K562 treated with DMSO at 1 percent for 4 hours (cell line): ENCODE data around the gene FAAP100. TPM values are rescaled to one million over a fixed set of nuclear protein-coding genes. Genes with fewer than 3 reads are reported as not detected.

Source experiments
- total RNA-seq: library from RNA; unstranded; fragments of 300-600 nt; gene quantifications from 2 replicates; pipeline ENCODE4 v1.2.3, GENCODE V29; 2022; ENCODE audit not compliant: insufficient read depth

The FAAP100 gene, protein sequence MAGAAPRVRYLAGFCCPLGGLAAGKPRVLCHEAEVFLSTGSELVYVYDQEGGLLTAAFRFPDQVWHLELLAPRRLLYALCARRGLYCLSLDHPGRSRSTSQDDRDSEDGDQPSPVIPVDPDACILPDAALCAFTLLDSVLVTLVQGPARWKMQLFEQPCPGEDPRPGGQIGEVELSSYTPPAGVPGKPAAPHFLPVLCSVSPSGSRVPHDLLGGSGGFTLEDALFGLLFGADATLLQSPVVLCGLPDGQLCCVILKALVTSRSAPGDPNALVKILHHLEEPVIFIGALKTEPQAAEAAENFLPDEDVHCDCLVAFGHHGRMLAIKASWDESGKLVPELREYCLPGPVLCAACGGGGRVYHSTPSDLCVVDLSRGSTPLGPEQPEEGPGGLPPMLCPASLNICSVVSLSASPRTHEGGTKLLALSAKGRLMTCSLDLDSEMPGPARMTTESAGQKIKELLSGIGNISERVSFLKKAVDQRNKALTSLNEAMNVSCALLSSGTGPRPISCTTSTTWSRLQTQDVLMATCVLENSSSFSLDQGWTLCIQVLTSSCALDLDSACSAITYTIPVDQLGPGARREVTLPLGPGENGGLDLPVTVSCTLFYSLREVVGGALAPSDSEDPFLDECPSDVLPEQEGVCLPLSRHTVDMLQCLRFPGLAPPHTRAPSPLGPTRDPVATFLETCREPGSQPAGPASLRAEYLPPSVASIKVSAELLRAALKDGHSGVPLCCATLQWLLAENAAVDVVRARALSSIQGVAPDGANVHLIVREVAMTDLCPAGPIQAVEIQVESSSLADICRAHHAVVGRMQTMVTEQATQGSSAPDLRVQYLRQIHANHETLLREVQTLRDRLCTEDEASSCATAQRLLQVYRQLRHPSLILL
- 13.8 and 14.7 TPM in 2 replicates for total RNA-seq

DNA sequence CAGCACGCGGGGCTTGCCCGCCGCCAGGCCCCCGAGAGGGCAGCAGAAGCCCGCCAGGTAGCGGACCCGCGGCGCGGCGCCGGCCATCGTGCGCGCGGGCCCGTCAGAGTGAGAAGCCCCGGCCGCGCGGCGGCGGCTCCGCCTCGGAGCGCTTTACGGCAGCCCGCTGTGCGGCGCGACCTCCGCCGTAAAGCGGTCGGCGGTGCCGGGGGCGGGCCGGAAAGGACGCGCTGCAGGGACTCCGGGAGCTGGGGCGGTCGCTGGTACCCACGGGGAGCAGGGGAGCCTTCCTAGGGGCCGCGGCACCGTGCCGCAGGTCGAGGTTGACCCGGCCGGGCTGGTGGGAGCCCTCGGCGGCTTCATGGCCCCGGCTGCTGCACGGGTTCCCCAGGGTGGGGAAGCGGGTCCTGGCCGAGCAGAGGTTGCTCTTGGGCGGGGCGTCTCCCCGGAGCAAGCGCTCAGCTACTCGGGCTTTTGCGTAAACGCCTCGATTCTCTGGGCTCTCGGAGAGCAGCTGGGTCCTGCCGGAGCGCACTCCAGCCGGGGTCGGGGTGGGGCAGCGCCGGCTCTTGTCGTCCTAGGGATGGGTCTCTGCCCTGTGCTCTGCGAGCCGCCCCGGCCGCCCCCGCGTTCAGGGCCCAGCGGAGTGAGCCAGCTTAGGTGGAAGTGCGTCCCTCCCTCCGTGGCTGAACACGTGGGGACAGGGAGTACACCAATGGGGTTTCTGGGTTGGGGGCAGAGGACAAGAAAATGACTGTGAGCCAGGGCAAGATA lies at the start of gene FAAP100:
FAAP100 (minus strand) TSS at position 110 of the 774 bp plus-strand sequence; CDS start at position 87, 23 bp downstream.

GRCh38 chr17:81527591-81528383 lies 24.4 kb downstream of the FAAP100 start, which contains the start of gene FSCN2:
Gene FSCN2 (plus strand): TSS chr17:81528377. CDS start chr17:81528532, 155 bp downstream.

DNA sequence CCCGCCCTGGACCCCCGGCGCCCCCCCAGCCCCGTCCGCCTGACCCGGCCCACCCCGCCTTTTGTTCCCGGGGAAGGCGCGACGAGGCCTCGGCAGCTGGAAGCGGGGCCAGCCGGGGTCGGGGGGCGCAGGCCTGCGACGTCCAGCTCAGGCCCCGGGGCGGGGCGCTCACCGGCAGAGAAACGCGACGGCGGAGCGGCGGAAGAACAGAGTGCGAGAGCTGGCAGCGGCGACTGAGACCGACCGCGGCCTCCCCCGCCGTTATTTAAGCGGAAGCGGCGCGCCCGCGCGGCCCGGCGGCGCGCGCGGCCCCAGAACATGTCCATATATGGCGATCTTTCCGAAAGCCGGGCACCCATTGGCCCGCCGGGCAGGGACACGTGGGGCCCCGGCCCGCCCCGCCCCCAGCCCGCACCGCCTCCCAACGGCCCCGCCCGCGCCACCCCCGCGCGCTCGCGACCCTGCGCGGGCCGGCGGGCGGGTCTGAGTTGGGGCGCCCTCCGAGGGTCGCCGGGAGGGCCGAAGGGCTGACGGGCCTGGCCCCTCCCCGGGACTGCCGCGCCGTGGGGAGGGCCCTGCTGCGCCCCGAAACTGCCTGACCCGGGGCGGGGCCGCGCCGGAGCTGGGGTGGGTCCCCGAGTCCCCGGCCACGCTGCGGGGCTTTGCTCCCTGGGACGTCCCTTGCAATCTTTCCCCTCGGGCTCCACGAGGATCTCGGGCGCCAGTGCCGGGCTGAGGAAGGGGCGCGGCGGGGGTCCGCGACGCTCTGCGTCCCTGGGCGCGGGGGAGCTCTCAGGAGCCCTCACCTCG lies 39.4 kb downstream of the FAAP100 start, which contains the start of gene ACTG1:
ACTG1 (minus strand) TSS at position 238 of the 810 bp plus-strand sequence. CDS start 445 bp downstream, outside the sequence.

Other genes with a start within 250 kb of the FAAP100 start
- 8.7 and 10.6 TPM in 2 replicates for gene BAHCC1, start 156.9 kb downstream of the FAAP100 start, total RNA-seq
- gene ACTG1, start 39.6 kb downstream of the FAAP100 start, total RNA-seq = 1,873 and 2,081 TPM in 2 replicates
- gene FSCN2, start 24.0 kb downstream of the FAAP100 start, total RNA-seq = not detected in 2 replicates
- gene NPLOC4, start 84.8 kb upstream of the FAAP100 start, total RNA-seq = 96.3 and 121 TPM in 2 replicates
- 0.47 and 0.97 TPM in 2 replicates for gene TSPAN10, start 84.8 kb upstream of the FAAP100 start, total RNA-seq
- not detected in 2 replicates for gene PDE6G, start 104.2 kb upstream of the FAAP100 start, total RNA-seq
- gene OXLD1, start 114.3 kb upstream of the FAAP100 start, total RNA-seq = 68.0 and 74.2 TPM in 2 replicates
- 31.8 and 43.8 TPM in 2 replicates for gene CCDC137, start 114.4 kb upstream of the FAAP100 start, total RNA-seq
- gene ARL16, start 131.4 kb upstream of the FAAP100 start, total RNA-seq = 25.4 and 27.2 TPM in 2 replicates
- gene HGS, start 131.7 kb upstream of the FAAP100 start, total RNA-seq = 116 and 118 TPM in 2 replicates
- 103 and 114 TPM in 2 replicates for gene MRPL12, start 151.0 kb upstream of the FAAP100 start, total RNA-seq
- gene SLC25A10, start 159.9 kb upstream of the FAAP100 start, total RNA-seq = 51.4 and 52.8 TPM in 2 replicates